Stimulated activated CD4-positive, alpha-beta T cell treated with anti-CD3 and anti-CD28 coated beads, Interleukin-12 subunit alpha, Interleukin-12 subunit beta, amount 100 ng/mL, for 48 hours (primary cell): ENCODE results near the gene TP73.

Experiments used
- DNase-seq, 3 donors: peaks; one replicate each; pipeline ENCODE4 v3.0.0-alpha.2; 2020; ENCODE audit warnings: low read depth in 2 of 3, low spot score in 1 of 3

TP73 gene

GRCh38 chr1:3651930-3652547 is at the start of gene TP73:
TSS of gene TP73 (plus strand) at chr1:3652516. CDS start at chr1:3682366, 29,850 bp downstream.
- DNase-seq, result no peak

- DNase-seq, result no peak
Measured at GRCh38 chr1:3603156-3603555, 49.2 kb upstream of the TP73 start.

- DNase-seq, result no peak
Measured at GRCh38 chr1:3603571-3604467, 48.5 kb upstream of the TP73 start.

GRCh38 chr1:3604468-3604974 is 47.8 kb upstream of the TP73 start:
- DNase-seq, result no peak

- DNase-seq, result no peak
Measured at GRCh38 chr1:3604997-3605823, 47.1 kb upstream of the TP73 start.

DNA sequence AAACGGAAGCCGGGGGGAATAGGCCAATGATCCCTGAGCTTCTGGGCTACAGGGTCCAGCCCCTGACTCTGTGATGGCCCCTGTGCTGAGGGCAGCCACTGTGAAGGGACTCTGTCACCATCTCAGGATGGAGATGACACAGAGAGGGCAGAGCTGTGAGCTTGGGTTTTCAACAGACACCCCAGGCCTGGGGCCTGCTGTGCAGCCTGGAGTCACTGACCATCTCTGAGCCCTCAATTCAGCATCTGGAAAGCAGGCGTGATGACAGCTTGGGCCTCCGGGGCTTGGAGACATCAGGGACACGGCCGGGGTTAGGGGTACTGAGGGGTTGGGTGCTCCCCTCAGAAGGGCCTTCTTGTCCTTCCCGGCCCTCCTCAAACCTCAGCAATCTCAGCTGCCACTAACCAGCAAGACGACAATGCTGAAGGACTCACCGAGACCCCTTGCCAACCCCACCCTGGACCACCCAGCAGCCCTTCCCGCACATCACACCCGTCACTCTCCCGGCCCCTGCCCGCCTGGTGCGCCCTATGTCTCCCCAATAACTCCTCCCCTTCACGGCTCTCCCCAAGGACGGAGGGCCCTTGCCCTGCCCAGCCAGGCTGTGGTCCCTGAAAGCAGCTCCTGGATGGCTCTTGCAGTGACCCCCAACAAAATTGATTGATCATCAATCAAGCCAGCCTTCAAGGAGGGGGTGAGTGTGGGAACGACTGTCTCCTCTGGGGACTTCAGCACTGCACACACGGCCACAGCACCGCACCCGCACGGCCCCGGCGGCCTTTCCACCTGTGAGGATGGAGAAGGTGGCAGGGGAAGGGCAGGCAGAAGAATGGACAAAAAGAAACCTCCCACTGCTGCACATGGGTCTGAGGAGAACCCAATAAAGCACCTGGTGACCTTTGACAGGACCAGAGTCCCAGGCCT is 45.3 kb upstream of the TP73 start:
- DNase-seq, result no peak

DNA sequence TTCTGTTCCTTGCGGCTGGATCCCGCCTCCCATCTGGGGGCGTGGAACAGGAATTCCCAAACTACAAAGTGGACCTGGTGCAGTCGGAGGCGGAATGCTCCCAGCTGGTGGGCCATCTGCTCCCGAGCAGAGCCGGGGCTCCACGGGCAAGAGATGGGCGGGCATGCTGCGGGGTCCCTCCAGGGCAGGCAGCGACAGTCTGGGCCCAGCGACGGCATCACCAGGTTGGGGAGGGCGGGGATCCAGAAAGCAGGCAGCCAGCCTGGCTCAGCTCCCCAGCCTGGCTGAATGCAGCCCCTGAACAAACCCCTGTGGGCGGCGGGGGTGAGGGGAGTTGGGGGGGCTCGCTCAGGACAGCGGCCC is 44.6 kb upstream of the TP73 start:
- DNase-seq, result no peak

GRCh38 chr1:3608154-3608553 is 44.2 kb upstream of the TP73 start:
- no peak for DNase-seq

DNA sequence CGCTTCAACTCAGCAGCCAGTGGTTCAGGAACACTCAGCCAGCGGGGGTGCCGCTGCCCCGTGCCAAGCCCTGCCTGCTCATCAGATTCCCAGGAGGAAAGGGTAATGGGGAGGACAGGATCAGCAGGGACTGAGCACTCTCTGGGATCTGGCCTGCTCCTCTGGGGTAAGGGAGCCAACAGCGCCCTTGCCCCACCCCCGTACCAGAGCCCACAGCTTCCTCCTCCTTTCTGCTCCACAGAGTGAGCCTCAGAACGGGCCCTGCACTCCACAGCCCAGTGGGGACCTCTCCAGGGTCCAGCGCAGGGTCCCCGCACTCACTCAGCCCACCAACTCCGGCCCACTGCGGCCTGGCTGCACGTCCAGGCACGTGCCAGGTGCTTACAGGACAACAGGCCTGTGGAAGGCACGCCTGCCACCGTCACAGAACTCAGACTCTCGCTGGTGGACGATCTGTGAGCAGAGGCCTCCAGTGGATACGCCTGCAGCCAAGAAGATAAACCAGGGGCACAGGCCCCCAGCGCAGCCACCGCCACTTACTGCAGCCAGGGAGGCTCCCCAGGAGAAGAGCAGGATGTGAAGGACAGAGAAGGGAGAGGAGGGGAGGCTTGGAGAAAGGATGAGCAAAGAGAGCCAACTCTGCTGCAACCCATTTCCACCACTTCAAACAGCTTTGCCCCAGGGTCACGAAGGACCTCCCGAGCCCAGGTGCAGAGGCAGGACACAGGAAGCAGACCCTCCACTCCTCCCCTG is 43.1 kb upstream of the TP73 start:
- no peak for DNase-seq

DNA sequence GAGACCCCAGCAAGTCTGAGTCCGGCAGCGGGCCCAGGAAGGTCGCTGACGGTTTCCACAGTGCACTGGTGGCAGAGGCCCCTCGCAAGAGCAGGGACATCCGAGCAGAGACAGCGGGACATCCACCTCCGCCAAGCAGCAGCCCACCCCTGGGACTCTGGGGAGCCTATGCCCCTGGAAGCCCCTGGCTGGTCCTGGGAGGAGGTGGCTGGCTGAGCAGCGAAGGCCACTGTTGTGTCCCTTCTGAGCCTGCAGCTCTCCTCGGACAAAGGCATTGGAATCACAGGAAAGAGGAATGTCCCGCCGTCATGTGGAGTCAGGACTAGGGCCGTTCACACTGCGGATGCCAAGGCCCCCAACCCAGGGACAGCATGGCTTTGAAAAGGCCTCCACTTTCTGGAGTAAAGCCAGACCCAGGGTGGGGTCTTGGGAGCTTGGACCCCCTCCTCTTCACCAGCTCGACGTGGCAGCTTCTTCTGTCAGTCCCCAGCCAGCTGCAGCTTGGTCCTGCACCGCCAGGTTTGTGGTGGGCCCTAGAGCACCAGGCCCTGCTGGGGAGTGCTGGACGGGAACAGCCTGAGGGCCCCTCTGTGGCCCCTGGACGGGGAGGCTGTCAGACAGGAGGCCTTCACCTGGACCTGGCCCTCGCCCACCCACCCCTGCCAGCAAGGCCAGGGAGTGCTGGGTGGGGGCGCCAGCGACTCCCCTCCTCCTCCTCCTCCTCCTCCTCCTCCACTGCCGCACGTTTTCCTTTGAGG is 42.4 kb upstream of the TP73 start:
- DNase-seq, result no peak

- no peak for DNase-seq
Measured at GRCh38 chr1:3610527-3611169, 41.7 kb upstream of the TP73 start.

GRCh38 chr1:3611170-3612019 is 40.9 kb upstream of the TP73 start, which contains the start of gene MEGF6:
TSS of gene MEGF6 (minus strand) at chr1:3611508. CDS start at chr1:3611268, 240 bp downstream.
- peak in 1 of 3 donors; percentile 48 for DNase-seq

- no peak for DNase-seq
Measured at GRCh38 chr1:3612123-3612522, 40.2 kb upstream of the TP73 start.

- no peak for DNase-seq
Measured at GRCh38 chr1:3614755-3615742, 37.3 kb upstream of the TP73 start.

DNA sequence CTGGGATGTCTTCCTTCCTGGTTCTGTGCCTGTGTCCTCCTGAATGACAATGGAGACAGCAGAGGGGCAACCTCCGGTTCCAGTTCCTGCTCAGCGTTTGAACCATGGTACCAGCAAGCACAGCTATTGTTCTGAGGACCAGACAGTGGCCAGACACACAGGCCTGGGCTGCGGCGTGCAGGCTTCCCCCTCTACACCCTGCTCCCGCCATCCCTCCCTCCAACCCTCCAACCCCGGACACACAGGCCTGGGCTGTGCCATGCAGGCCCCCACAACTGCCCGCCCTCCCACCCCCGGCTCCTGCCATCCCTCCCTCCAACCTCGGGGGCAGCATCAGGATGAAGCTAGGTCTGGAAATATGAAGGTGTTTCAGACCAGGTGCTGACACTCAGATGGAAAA is 35.5 kb upstream of the TP73 start:
- DNase-seq, result no peak

GRCh38 chr1:3617806-3618345 is 34.4 kb upstream of the TP73 start:
- DNase-seq, result no peak
